ENCODE results near the gene LRPAP1.

LRPAP1 gene

DNA sequence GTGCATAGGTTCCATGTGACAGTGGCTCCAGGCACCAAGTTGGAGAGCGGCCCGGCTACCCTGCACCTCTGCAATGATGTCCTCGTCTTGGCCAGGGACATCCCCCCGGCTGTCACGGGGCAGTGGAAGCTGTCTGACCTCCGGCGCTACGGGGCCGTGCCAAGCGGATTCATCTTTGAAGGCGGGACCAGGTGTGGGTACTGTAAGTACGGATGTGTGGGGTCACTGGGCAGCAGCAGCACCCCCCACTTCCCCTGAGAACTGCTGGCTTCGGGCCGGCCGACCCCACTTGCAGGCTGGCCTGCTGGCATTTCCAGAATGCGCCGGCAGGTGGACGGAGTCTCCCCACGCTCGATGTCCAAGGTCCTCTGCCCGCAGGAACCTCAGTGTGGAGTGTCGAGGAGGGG lies 55.9 kb downstream of the LRPAP1 start:
- no peak for DNase-seq (ENCODE audit: low read depth)

DNA sequence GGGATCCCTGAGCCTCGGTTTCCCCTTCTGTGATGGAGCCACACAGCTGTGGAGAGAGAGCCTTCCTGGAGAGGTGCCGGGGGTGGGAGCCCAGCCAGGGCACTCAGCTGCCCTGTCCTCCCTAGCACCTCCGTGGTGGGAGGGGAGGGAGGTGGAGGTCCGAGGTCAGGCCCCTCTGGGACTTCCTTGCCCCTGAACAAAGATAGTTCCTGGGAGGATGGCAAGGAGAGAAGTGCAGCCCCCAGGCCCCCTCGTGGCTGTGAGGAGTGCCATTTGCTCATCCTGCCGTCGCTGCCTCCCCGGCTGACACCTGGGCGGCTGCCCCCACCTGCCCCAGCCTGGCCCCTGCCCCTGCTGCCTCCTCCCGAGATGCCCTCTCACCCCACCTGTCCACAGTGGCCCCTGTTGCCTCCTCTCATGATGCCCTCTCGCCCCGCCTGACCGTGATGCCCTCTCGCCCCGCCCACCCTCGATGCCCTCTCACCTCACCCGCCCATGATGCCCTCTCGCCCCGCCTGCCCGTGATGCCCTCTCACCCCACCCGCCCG lies 56.4 kb downstream of the LRPAP1 start:
- TF ChIP-seq, protein P1, sequence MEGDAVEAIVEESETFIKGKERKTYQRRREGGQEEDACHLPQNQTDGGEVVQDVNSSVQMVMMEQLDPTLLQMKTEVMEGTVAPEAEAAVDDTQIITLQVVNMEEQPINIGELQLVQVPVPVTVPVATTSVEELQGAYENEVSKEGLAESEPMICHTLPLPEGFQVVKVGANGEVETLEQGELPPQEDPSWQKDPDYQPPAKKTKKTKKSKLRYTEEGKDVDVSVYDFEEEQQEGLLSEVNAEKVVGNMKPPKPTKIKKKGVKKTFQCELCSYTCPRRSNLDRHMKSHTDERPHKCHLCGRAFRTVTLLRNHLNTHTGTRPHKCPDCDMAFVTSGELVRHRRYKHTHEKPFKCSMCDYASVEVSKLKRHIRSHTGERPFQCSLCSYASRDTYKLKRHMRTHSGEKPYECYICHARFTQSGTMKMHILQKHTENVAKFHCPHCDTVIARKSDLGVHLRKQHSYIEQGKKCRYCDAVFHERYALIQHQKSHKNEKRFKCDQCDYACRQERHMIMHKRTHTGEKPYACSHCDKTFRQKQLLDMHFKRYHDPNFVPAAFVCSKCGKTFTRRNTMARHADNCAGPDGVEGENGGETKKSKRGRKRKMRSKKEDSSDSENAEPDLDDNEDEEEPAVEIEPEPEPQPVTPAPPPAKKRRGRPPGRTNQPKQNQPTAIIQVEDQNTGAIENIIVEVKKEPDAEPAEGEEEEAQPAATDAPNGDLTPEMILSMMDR (IDR thresholded peaks at IDR 0.05; ENCODE audit: low read length, missing control alignments): no peak
- DNase-seq (ENCODE audit: low read depth): no peak
- no peak overlapping the region for H3K4me3 ChIP-seq (replicated peaks; ENCODE audit: low read depth, low read length)

More for the DNA sequence above, 55.9 kb downstream of the LRPAP1 start:
- H3K4me3 ChIP-seq (replicated peaks; ENCODE audit: low read depth, low read length): no peak overlapping the region
- TF ChIP-seq, protein P1 (IDR thresholded peaks at IDR 0.05; ENCODE audit: low read length, missing control alignments): no peak

DNA sequence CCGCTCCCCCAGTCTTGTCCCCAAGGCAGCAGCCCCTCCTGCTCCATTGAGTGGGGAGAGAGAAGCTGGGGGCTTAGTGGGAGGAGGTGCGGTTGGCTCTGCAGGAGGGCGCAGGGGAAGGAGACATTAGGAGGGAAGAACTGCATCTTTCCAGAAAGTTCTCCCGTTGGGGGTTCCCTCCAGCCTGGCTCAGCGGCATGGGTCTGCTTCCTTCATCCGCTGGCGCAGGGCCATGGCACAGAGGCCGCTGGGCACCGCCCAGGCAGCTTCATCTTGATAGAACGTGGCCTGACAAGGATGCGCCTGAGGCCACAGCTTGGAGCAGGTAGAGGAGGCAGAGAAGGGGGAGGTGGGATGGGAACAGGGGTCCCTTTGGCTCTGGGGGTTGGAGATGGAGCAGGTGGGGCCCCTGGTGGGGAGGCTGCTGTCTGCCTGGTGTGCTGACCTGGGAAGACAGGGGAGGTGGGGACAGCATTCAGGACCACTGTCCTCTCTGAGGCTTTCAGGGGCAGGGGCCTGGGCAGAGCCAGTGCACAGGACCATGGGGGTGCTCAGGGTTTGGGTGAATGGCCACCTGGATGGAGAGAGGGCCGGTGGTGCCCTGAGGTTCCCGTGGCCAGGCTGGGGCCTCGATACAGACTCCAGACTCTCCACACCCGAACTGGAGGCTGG lies 57.0 kb downstream of the LRPAP1 start:
- DNase-seq (ENCODE audit: low read depth): no peak
- no peak overlapping the region for H3K4me3 ChIP-seq (replicated peaks; ENCODE audit: low read depth, low read length)
- TF ChIP-seq, protein P1 (IDR thresholded peaks at IDR 0.05; ENCODE audit: low read length, missing control alignments): no peak

DNA sequence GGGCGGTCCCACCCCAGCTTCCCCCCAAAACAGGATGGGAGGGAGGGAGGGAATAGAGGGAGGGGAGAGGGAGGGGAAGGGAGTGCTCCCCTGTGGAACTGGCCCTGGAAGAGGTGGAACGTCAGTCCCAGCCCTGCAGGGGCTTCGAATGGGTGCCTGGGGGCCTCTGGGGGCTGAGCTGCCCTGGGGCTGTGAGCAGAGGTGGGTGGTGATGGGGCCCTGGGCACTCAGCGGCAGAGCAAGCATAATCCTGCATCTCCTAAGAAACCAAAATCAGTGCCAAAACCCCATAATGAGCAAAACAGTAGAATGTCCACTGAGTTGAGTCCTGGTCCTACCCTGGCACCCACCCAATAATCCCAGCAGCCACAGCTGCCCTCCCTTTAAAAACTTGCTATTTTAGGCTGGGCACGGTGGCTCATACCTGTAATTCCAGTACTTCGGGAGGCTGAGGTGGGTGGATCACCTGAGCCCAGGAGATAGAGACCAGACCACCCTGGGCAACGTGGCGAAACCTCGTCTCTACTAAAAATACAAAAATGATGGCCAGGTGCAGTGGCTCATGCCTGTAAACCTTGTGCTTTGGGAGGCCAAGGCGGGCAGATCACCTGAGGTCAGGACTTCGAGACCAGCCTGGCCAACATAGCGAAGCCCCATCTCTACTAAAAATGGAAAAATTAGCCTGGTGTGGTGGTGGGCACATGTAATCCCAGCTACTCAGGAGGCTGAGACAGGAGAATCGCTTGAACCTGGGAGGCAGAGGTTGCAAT lies 58.0 kb downstream of the LRPAP1 start:
- H3K4me3 ChIP-seq (replicated peaks; ENCODE audit: low read depth, low read length): no peak overlapping the region
- TF ChIP-seq, protein P1 (IDR thresholded peaks at IDR 0.05; ENCODE audit: low read length, missing control alignments): no peak
- DNase-seq (ENCODE audit: low read depth): no peak

DNA sequence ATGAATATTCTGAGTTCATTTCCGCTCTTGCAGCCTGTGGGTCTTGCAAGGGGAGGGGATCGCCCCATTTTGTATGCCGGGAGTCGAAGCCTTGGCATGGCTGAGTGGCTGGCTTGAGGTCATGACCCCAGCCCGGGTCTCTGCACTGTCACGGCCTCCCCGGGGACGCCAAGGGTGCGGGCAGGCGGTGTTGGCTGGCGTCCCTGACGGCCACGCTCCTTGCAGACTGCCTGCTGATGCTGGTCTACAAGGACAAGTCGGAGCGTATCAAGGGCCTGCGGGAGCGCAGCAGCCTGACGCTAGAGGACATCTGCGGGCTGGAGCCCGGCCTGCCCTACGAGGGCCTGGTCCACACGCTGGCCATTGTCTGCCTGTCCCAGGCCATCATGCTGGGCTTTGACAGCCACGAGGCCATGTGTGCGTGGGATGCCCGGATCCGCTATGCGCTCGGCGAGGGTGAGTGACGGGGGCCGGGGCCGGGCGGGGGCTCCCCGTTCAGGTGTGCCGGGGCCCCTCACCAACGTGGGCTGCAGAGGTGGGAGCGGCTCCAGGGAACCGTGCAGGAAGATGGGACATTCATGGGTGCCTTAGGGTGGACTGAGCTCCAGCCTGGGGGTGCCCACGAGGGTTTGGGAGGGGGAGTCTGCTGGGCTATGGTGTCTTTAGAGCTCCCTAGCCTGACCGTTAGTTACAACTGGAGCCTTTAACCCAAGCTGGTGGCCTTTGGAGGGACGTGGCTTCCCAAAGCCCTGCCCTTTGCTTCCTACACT lies 58.9 kb downstream of the LRPAP1 start:
- no peak for DNase-seq (ENCODE audit: low read depth)
- H3K4me3 ChIP-seq (replicated peaks; ENCODE audit: low read depth, low read length): no peak overlapping the region
- TF ChIP-seq, protein P1 (IDR thresholded peaks at IDR 0.05; ENCODE audit: low read length, missing control alignments): no peak

DNA sequence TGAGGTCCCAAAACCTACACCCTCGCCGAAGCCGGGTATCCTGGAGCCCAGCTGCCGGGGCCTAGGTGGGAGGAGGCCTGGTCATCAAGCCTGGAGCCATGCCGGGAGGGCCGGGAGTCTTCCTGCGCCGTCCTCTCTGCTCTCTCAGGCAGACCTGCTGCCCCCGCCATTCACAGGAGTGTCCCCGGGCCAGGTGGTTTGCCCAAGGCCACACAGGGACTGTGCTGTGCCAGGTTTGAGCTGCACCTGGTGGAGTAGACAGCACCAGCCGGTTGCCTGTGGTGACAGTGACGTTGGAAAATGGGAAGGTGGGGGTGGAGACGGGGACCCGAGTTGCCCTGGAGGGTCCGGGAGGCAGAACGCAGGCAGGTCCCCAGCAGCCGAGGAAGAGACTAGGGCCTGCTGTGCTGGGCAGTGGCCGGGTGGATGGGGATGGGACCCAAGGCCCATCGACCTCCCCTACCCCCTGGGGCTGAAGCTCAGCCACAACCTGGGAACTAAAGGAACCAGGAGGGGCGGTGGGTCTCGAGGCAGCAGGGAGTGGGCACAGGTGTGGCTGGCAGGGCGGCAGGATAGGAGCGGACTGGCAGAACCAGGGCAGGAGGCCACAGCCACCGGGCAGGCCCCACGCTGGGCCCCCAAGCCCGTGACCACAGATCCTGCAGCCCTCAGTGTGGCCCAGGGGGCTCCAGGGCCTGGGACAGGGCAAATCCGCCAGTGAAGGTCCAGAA lies 59.6 kb downstream of the LRPAP1 start:
- TF ChIP-seq, protein P1 (IDR thresholded peaks at IDR 0.05; ENCODE audit: low read length, missing control alignments): no peak
- no peak for DNase-seq (ENCODE audit: low read depth)
- H3K4me3 ChIP-seq (replicated peaks; ENCODE audit: low read depth, low read length): no peak overlapping the region
